ENCODE measurements around the gene AXDND1.
"Not testable (repeated sequence)": the region's sequence is repeated elsewhere in the genome, so short reads cannot be mapped to it uniquely, and the experiment has no call there.

Gene AXDND1

GRCh38 chr1:179372160-179372559 is 6.4 kb downstream of the AXDND1 start:
- DNase-seq, result no peak

- no peak for DNase-seq
Measured at GRCh38 chr1:179376223-179376622, 10.5 kb downstream of the AXDND1 start.

GRCh38 chr1:179380299-179380698 is 14.5 kb downstream of the AXDND1 start:
- no peak for DNase-seq

- DNase-seq, result no peak
Measured at GRCh38 chr1:179384027-179384426, 18.3 kb downstream of the AXDND1 start.

GRCh38 chr1:179385510-179385909 is 19.7 kb downstream of the AXDND1 start:
- no peak for DNase-seq

GRCh38 chr1:179393721-179394120 is 27.9 kb downstream of the AXDND1 start:
- no peak for DNase-seq

- DNase-seq, result not testable (repeated sequence)
Measured at GRCh38 chr1:179399399-179399798, 33.6 kb downstream of the AXDND1 start.

- DNase-seq, result not testable (repeated sequence)
Measured at GRCh38 chr1:179417760-179418159, 52.0 kb downstream of the AXDND1 start.

- DNase-seq, result not testable (repeated sequence)
Measured at GRCh38 chr1:179418706-179419105, 52.9 kb downstream of the AXDND1 start.

GRCh38 chr1:179424610-179425009 is 58.8 kb downstream of the AXDND1 start:
- DNase-seq, result no peak

- DNase-seq, result no peak
Measured at GRCh38 chr1:179425186-179425585, 59.4 kb downstream of the AXDND1 start.

- DNase-seq, result no peak
Measured at GRCh38 chr1:179437171-179437570, 71.4 kb downstream of the AXDND1 start.

- DNase-seq, result not testable (repeated sequence)
Measured at GRCh38 chr1:179439646-179440045, 73.9 kb downstream of the AXDND1 start.

- DNase-seq, result not testable (repeated sequence)
Measured at GRCh38 chr1:179440301-179440700, 74.5 kb downstream of the AXDND1 start.

- DNase-seq, result no peak
Measured at GRCh38 chr1:179440971-179441370, 75.2 kb downstream of the AXDND1 start.

GRCh38 chr1:179441501-179441900 is 75.7 kb downstream of the AXDND1 start:
- DNase-seq, result no peak

- DNase-seq, result not testable (repeated sequence)
Measured at GRCh38 chr1:179442846-179443245, 77.1 kb downstream of the AXDND1 start.

- no peak for DNase-seq
Measured at GRCh38 chr1:179445593-179445992, 79.8 kb downstream of the AXDND1 start.

GRCh38 chr1:179447489-179447888 is 81.7 kb downstream of the AXDND1 start:
- peak in 1 of 5 experiments; percentile 8 for DNase-seq

- no peak for DNase-seq
Measured at GRCh38 chr1:179448437-179449149, 82.8 kb downstream of the AXDND1 start.

GRCh38 chr1:179459606-179460206 is 93.9 kb downstream of the AXDND1 start:
- DNase-seq, result not testable (repeated sequence)

- DNase-seq, result not testable (repeated sequence)
Measured at GRCh38 chr1:179465661-179466060, 99.9 kb downstream of the AXDND1 start.

- DNase-seq, result no peak
Measured at GRCh38 chr1:179474713-179475112, 108.9 kb downstream of the AXDND1 start.

GRCh38 chr1:179476484-179476883 is 110.7 kb downstream of the AXDND1 start:
- no peak for DNase-seq
